Endothelial cell (in vitro differentiated cells): Measurements from ENCODE around the gene GNGT2. TPM values are rescaled to one million over a fixed set of nuclear protein-coding genes. Genes with fewer than 3 reads are reported as not detected.
A peak's percentile ranks its signal among the peaks of the same experiment; 100 is the strongest.

Experiments used
- DNase-seq: peaks from one replicate; pipeline ENCODE4 v3.0.0; 2021; ENCODE audit warnings: low spot score
- H3K27ac Mint-ChIP-seq: one replicate; pipeline ENCODE4 v1.8.0; 2021; ENCODE audit warnings: mixed read lengths, inconsistent platforms; ENCODE audit not compliant: unreplicated experiment
- H3K27me3 Mint-ChIP-seq: one replicate; pipeline ENCODE4 v1.8.0; 2021; ENCODE audit warnings: mild to moderate bottlenecking, moderate library complexity, mixed read lengths, inconsistent platforms; ENCODE audit not compliant: unreplicated experiment
- H3K36me3 Mint-ChIP-seq: one replicate; pipeline ENCODE4 v1.8.0; 2021; ENCODE audit warnings: mild to moderate bottlenecking, low read depth, mixed read lengths, inconsistent platforms; ENCODE audit not compliant: unreplicated experiment
- H3K4me1 Mint-ChIP-seq: one replicate; pipeline ENCODE4 v1.8.0; 2021; ENCODE audit warnings: mild to moderate bottlenecking, mixed read lengths, inconsistent platforms; ENCODE audit not compliant: unreplicated experiment
- H3K4me3 Mint-ChIP-seq: one replicate; pipeline ENCODE4 v1.8.0; 2021; ENCODE audit warnings: mild to moderate bottlenecking, mixed read lengths, inconsistent platforms; ENCODE audit not compliant: unreplicated experiment
- H3K9me3 Mint-ChIP-seq: one replicate; pipeline ENCODE4 v1.8.0; 2021; ENCODE audit warnings: mixed read lengths, inconsistent platforms; ENCODE audit not compliant: unreplicated experiment
- CTCF ChIP-seq: fragments of 200-600 bp; sonication (generic); IDR thresholded peaks from one replicate; pipeline ENCODE4 v1.5.0; 2021; ENCODE audit warnings: antibody characterized with exemption; ENCODE audit not compliant: unreplicated experiment
- long read RNA-seq: library from polyadenylated mRNA; unstranded; transcript quantifications from one replicate; pipeline ENCODE4 v2.0.0, GENCODE V29; 2020; ENCODE audit not compliant: unreplicated experiment
- total RNA-seq: library from RNA; stranded (reverse); fragmentation: NEBNext Ultra II Directional; extraction: Animal tissue kit (Norgen Biotek cat#: 25700); gene quantifications from one replicate; pipeline ENCODE4 v1.2.1, GENCODE V29; 2021; ENCODE audit not compliant: unreplicated experiment

Gene GNGT2
- 2.1 TPM for total RNA-seq
- long read RNA-seq, partial matches to known transcripts: 0 of 1 reads
- long read RNA-seq, other reads (novel, unspliced or antisense): 1 of 1 reads

- DNase-seq: peak; percentile 50
- peaks cover 10% of the 10 kb centered on the region for H3K36me3 Mint-ChIP-seq
- H3K4me3 Mint-ChIP-seq: peak within 1 kb of the TSS; percentile 73
- H3K27me3 Mint-ChIP-seq: peaks cover 12% of the 10 kb centered on the region
- peaks cover 62% of the 10 kb centered on the region for H3K4me1 Mint-ChIP-seq
- peak within 1 kb of the TSS; percentile 67 for H3K27ac Mint-ChIP-seq
- TF ChIP-seq CTCF: no peak
- no peaks in the 10 kb centered on the region for H3K9me3 Mint-ChIP-seq
These were observed at the start of gene GNGT2, which contains the start of gene ABI3 for GRCh38 chr17:49210158-49211029. GNGT2 (minus strand) TSS chr17:49210574; CDS start chr17:49207422, 3,152 bp downstream. ABI3 (plus strand) TSS chr17:49210707; CDS start chr17:49210725, 18 bp downstream.

- DNase-seq: no peak
- H3K4me3 Mint-ChIP-seq: peak overlapping the region; percentile 67
- no peaks in the 10 kb centered on the region for H3K9me3 Mint-ChIP-seq
- TF ChIP-seq CTCF: no peak
- H3K27ac Mint-ChIP-seq: peak overlapping the region; percentile 3
- H3K4me1 Mint-ChIP-seq: no peaks in the 10 kb centered on the region
- no peaks in the 10 kb centered on the region for H3K36me3 Mint-ChIP-seq
- H3K27me3 Mint-ChIP-seq: peaks cover 7% of the 10 kb centered on the region
These were observed 49.3 kb upstream of the GNGT2 start for GRCh38 chr17:49259663-49260010.

GRCh38 chr17:49258394-49258793 is 48.0 kb upstream of the GNGT2 start:
- no peak for DNase-seq
- H3K27ac Mint-ChIP-seq: no peak overlapping the region
- no peaks in the 10 kb centered on the region for H3K36me3 Mint-ChIP-seq
- no peaks in the 10 kb centered on the region for H3K4me1 Mint-ChIP-seq
- no peak for TF ChIP-seq CTCF
- H3K9me3 Mint-ChIP-seq: no peaks in the 10 kb centered on the region
- H3K4me3 Mint-ChIP-seq: no peak overlapping the region
- H3K27me3 Mint-ChIP-seq: peaks cover 7% of the 10 kb centered on the region

DNA sequence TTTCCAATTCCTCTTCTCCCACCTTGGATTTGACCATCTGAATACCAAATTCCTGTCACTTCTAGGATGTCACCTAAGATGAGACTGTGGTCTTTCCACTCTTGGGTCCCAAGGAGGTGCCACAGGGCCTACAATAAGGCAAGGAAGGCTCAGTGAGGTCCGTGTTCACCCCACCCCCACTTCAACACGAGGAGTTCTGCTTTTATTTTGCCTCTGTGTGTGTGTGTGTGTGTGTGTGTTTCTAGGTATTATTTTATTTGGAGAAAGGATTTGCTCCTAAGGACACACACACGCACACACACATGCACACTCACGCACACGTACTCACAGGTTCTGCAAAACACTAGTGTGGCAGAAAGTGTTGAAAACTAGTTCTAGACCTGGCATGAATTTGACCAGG is 44.8 kb upstream of the GNGT2 start:
- Mint-ChIP-seq H3K36me3 (no peaks in the 10 kb centered on the region), H3K4me3 (no peak overlapping the region), H3K27ac (no peak overlapping the region), H3K4me1 (no peaks in the 10 kb centered on the region), H3K27me3 (peaks cover 4% of the 10 kb centered on the region), H3K9me3 (no peaks in the 10 kb centered on the region)
- TF ChIP-seq CTCF: no peak
- no peak for DNase-seq

- no peak overlapping the region for H3K27ac Mint-ChIP-seq
- H3K36me3 Mint-ChIP-seq: no peaks in the 10 kb centered on the region
- peaks cover 3% of the 10 kb centered on the region for H3K27me3 Mint-ChIP-seq
- no peak for TF ChIP-seq CTCF
- H3K4me1 Mint-ChIP-seq: no peaks in the 10 kb centered on the region
- no peak for DNase-seq
- H3K4me3 Mint-ChIP-seq: no peak overlapping the region
- no peaks in the 10 kb centered on the region for H3K9me3 Mint-ChIP-seq
These were observed 43.7 kb upstream of the GNGT2 start for GRCh38 chr17:49254066-49254465.
